KMS-11 (cell line): ENCODE measurements around the gene ADGRB2.

Experiments used
- H2AFZ ChIP-seq: fragments of 200-600 bp; sonication (generic); 2 replicates; pipeline ENCODE4 v1.6.1; 2016; ENCODE audit warnings: antibody characterized with exemption, mixed run types, low read depth
- H3K27ac ChIP-seq: fragments of 200-600 bp; sonication (generic); 2 replicates; pipeline ENCODE4 v1.6.1; 2016; ENCODE audit warnings: mild to moderate bottlenecking, mixed run types
- H3K27me3 ChIP-seq: fragments of 200-600 bp; sonication (generic); 2 replicates; pipeline ENCODE4 v1.6.1; 2017; ENCODE audit warnings: mild to moderate bottlenecking, low read depth, mixed run types, moderate library complexity; ENCODE audit not compliant: insufficient read depth
- H3K36me3 ChIP-seq: fragments of 200-600 bp; sonication (generic); 2 replicates; pipeline ENCODE4 v1.6.1; 2017; ENCODE audit warnings: mild to moderate bottlenecking, mixed run types; ENCODE audit not compliant: insufficient read depth
- H3K4me1 ChIP-seq: fragments of 200-600 bp; sonication (generic); 2 replicates; pipeline ENCODE4 v1.6.1; 2016; ENCODE audit warnings: mild to moderate bottlenecking, low read depth, mixed run types; ENCODE audit not compliant: poor library complexity, severe bottlenecking
- H3K4me2 ChIP-seq: fragments of 200-600 bp; sonication (generic); 2 replicates; pipeline ENCODE4 v1.7.0; 2016; ENCODE audit warnings: mild to moderate bottlenecking, mixed run types
- H3K4me3 ChIP-seq: fragments of 200-600 bp; sonication (generic); IDR thresholded peaks from 2 replicates; pipeline ENCODE4 v1.6.1; 2017; ENCODE audit warnings: low read depth, low read length, mixed read lengths; ENCODE audit not compliant: insufficient read depth
- H3K79me2 ChIP-seq: fragments of 200-600 bp; sonication (generic); 2 replicates; pipeline ENCODE4 v1.6.1; 2016; ENCODE audit warnings: low read depth, mixed run types; ENCODE audit not compliant: insufficient read depth
- H3K9ac ChIP-seq: fragments of 200-600 bp; sonication (generic); 2 replicates; pipeline ENCODE4 v1.6.1; 2016; ENCODE audit warnings: mild to moderate bottlenecking, mixed run types
- H4K20me1 ChIP-seq: fragments of 200-600 bp; sonication (generic); 2 replicates; pipeline ENCODE4 v1.6.1; 2016; ENCODE audit warnings: mild to moderate bottlenecking, mixed run types; ENCODE audit not compliant: insufficient read depth
- CTCF ChIP-seq: fragments of 200-600 bp; sonication (generic); conservative IDR thresholded peaks from 2 replicates; pipeline ENCODE4 v1.6.1; 2017; ENCODE audit warnings: low read depth, mild to moderate bottlenecking, antibody characterized with exemption, low read length, moderate library complexity, mixed read lengths

ADGRB2 gene

GRCh38 chr1:31705080-31705866, 58.9 kb downstream of the ADGRB2 start:
- no peaks in the 10 kb centered on the region for H4K20me1 ChIP-seq
- H2AFZ ChIP-seq: no peak overlapping the region
- TF ChIP-seq CTCF: no peak
- no peak overlapping the region for H3K4me3 ChIP-seq
- no peak overlapping the region; the same call in 1 of the 2 replicates for H3K4me2 ChIP-seq
- H3K36me3 ChIP-seq: no peaks in the 10 kb centered on the region
- peaks cover 20% of the 10 kb centered on the region for H3K27me3 ChIP-seq
- H3K4me1 ChIP-seq: peaks cover 19% of the 10 kb centered on the region
- H3K9ac ChIP-seq: no peak overlapping the region
- no peaks in the 10 kb centered on the region for H3K79me2 ChIP-seq
- H3K27ac ChIP-seq: no peak overlapping the region

- peaks cover 19% of the 10 kb centered on the region for H3K4me1 ChIP-seq
- no peaks in the 10 kb centered on the region for H4K20me1 ChIP-seq
Observed at GRCh38 chr1:31704271-31705079, 59.7 kb downstream of the ADGRB2 start.

GRCh38 chr1:31703431-31704270, 60.5 kb downstream of the ADGRB2 start, which contains the start of gene COL16A1:
TSS of gene COL16A1 (minus strand) at chr1:31704017. CDS start at chr1:31702193, 1,824 bp downstream.
- no peak within 1 kb of the TSS for H3K27ac ChIP-seq

More at GRCh38 chr1:31704271-31705079, 59.7 kb downstream of the ADGRB2 start:
- Histone ChIP-seq H3K79me2 (no peaks in the 10 kb centered on the region), H3K27ac (no peak overlapping the region), H2AFZ (no peak overlapping the region), H3K36me3 (no peaks in the 10 kb centered on the region), H3K4me2 (no peak overlapping the region; the same call in 1 of the 2 replicates), H3K4me3 (no peak overlapping the region), H3K27me3 (peaks cover 20% of the 10 kb centered on the region), H3K9ac (no peak overlapping the region)
- TF ChIP-seq CTCF: no peak

More at GRCh38 chr1:31703431-31704270, 60.5 kb downstream of the ADGRB2 start, which contains the start of gene COL16A1:
- Histone ChIP-seq H3K4me1 (peaks cover 19% of the 10 kb centered on the region), H3K27me3 (peaks cover 12% of the 10 kb centered on the region), H3K79me2 (no peaks in the 10 kb centered on the region), H2AFZ (no peak within 1 kb of the TSS), H3K4me3 (no peak within 1 kb of the TSS), H4K20me1 (no peaks in the 10 kb centered on the region), H3K9ac (no peak within 1 kb of the TSS), H3K4me2 (no peak within 1 kb of the TSS; the same call in 1 of the 2 replicates), H3K36me3 (no peaks in the 10 kb centered on the region)
- no peak for TF ChIP-seq CTCF
